Embryonic facial prominence (tissue), 1 donor: ENCODE data around the gene TCP1.
"Not testable (repeated sequence)": the region's sequence is repeated elsewhere in the genome, so short reads cannot be mapped to it uniquely, and the experiment has no call there.

Experiments
- DNase-seq: peaks from one replicate; pipeline ENCODE4 v3.0.0-alpha.2; 2016; ENCODE audit errors: extremely low spot score

The TCP1 gene

DNA sequence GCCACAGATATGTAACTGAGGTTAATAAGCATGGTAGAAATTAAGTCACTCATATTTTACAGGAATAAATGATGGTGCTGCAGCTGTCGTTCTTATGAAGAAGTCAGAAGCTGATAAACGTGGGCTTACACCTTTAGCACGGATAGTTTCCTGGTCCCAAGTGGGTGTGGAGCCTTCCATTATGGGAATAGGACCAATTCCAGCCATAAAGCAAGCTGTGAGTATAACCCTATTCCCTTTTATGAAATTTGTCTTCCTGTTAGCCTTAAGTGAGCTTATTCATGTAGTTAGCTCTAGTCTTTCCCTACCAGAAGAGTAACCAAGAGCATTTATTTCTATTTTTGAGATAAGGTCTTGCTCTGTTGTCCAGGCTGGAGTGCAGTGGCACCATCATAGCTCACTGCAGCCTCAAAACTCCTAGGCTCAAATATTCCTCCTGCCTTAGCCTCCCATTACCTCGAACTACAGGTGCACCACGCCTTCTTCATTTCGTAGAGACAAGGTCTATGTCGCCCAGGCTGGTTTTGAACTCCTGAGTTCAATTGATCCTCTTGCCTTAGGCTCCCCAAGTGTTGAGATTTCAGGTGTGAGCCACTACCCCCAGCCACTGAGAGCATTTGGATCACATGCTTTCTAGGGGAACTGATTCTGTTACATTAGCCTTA is 12.0 kb downstream of the TCP1 start:
- DNase-seq, result no peak

DNA sequence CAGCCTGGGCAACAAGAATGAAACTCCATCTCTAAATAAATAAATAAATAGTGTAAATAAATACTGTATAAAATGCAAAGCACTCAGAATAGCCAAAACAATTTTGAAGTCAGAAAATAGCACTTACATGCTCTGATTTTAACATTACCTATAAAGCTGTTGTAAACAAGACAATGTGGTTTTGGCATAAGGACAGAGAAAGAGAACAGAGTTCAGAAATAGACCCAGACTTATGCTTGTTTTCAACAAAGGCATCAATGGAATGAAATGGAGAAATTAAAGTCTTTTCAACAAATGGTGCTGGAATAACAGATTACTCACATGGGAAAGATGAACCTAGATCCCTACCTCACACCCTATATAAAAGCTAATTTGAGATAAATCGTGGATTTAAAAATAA is 17.2 kb downstream of the TCP1 start:
- DNase-seq, result no peak

DNA sequence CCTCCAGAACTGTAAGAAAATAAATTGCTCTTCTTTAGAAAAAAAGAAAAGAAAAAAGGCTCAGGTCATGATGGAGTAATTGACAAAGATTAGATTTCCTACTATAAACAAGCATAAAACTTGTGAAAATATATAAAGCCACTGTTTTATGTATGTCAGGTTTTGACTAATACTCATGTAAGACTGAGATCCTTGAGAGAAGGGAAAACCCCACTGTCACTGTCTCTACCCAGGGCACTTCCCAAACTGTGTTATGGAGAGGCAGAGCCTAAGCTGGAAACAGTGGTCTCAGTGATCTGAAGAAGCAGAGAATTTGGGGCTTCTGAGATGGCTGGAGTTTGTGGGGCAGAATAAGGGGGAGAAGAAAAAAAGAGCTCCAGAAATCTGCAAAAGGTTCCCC is 19.9 kb downstream of the TCP1 start:
- no peak for DNase-seq

DNA sequence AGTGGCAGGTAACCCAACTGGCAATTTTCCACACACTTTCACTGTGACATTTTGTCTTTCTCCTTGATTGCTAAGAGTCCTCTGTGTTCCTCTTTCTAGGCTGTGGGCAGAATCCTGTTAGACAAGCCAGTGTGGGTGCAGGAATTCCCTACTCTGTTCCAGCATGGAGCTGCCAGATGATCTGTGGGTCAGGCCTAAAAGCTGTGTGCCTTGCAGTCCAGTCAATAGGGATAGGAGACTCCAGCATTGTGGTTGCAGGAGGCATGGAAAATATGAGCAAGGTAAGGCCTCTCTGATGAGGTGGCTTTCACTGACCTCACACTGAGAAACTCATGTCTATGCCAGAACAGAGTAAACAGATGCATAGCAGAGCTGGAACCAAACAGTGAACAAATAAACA is 22.5 kb downstream of the TCP1 start:
- DNase-seq, result no peak

DNA sequence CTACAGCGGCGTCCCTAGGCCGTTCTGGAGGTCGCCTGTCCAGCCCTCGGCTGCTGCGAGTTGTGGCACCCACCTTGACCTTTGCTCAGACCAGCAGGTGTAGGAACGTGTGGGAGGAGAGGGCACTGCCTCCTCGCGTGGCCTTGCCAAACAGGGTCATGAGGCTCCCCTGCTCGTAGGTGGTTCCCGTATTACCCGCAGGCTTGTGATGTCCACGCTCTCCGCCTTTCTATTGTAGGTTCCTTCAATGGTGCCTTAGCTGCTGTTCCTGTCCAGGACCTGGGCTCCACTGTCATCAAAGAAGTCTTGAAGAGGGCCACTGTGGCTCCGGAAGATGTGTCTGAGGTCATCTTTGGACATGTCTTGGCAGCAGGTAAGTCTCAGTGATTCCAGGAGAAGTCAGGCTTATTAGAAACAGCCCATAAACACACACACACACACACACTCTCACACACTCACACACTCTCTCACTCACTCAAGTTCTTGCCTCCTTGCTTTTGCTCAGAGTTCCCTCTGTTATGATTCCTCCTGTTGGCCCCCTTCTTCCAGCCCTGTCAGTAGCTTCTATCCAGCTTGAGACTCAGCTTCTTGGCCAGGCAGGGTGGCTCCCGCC is 26.6 kb downstream of the TCP1 start:
- no peak for DNase-seq

DNA sequence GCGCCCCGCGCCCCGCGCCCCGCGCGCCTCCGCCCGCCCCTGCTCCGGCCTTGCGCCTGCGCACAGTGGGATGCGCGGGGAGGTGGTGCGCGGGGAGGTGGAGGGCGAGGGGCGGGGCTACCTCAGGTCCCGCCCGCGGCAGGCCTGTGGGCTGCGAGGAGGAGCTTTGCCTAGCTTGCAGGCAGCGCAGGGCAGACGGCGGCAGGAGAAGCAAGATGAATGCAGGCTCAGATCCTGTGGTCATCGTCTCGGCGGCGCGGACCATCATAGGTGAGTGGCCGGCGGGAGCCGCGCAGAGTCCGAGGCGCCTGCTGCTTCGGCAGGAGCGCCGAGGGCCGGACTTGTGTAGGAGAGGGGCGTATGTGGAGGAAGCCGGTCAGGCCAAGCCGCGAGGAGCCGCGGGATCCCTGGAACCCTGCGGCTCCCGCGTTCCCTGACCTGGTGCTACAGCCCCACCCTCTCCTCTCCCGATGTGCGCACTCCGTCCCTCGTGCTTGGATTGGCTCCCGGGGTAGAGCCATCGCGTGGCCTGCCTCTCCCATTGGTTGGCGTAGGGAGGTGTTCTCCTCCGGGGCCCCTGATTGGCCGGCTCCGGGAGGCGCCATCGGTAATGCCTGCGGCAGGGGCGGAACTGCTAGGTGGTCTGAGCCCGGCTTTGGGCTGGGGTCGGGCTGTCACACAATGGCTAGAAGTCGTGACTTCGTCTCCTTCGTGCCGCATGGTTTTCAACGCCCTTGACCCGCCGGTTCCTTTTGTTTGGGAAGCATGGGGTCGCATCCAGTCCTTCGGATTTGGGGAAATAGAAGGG is 27.3 kb downstream of the TCP1 start, which contains the start of gene ACAT2:
ACAT2 (plus strand) TSS at position 173 of the 808 bp plus-strand sequence; CDS start at position 216, 43 bp downstream.
- DNase-seq, result peak; percentile 92

DNA sequence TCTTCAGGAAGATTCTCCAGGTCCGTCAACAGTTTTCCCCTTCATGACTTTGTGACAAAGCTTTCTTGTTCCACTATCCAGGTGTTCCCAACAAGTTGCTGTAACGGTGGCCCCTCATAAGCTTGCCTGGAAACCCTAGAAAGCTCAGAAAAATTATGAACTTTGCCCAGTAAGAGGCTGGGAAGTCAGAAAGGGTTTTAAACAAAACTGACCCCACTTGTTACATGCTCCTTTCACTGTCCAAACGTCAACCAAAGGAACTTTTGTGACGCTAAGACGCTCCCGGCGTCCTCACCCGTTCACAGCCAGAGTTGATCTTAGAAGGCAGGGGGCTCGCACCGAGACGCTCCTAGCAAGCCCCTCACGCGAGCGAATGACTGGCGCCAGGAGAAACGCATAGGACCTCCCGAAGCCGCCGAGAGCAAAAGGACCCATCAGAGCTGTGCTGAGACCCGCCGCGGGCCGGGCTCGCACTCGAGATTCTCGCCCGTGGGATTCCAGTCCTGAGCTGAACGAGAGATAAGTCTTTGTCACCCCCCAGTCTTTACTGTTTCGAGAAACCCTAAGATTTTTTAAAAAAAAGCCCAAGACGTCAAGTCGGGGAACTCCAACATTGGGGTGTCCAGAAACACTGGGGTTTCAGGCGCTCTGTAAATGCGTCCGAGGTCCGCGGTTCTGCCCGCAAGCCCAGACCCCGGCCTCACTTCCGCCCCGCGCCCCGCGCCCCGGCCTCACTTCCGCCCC is 28.1 kb downstream of the TCP1 start:
- DNase-seq, result no peak

DNA sequence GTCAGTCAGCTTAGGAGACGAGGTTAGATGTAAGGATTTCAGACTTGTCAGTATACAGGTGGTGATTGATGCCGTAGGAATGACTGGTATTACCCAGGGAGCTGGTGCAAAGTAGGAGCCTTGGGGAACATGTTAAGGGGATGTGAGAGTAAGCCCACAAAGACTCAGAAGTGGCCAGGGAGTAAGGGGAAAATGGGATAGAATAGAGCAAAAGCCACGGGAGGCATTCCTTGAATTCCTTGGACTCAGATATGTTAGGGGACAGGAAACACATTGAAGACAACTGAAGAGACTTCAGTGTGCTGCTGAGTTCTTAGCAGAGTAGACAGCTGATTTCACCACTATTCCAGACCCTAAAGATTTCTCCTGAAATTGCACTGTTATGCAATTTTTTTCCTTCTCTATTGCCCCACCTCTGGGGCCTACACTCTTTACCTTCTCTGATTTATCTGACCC is 28.8 kb downstream of the TCP1 start:
- no peak for DNase-seq

DNA sequence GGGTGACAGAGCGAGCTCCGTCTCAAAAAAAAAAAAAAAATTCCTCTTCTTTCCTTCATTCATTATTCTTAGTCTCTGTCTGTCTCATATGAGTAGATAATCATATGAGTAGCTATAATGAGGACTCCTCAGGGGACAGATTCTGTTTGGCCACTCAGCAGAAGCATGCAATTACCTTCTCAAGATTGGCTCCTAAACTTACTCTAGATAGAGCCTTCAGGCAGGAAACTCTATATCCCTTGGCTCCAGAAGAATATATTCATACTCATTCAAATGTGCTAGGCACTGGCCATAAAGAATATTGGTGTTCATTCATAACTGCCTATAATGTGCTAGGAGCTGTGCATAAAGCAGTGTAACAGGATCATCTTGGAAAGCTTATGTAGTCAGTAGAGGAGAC is 29.8 kb downstream of the TCP1 start:
- DNase-seq, result no peak

DNA sequence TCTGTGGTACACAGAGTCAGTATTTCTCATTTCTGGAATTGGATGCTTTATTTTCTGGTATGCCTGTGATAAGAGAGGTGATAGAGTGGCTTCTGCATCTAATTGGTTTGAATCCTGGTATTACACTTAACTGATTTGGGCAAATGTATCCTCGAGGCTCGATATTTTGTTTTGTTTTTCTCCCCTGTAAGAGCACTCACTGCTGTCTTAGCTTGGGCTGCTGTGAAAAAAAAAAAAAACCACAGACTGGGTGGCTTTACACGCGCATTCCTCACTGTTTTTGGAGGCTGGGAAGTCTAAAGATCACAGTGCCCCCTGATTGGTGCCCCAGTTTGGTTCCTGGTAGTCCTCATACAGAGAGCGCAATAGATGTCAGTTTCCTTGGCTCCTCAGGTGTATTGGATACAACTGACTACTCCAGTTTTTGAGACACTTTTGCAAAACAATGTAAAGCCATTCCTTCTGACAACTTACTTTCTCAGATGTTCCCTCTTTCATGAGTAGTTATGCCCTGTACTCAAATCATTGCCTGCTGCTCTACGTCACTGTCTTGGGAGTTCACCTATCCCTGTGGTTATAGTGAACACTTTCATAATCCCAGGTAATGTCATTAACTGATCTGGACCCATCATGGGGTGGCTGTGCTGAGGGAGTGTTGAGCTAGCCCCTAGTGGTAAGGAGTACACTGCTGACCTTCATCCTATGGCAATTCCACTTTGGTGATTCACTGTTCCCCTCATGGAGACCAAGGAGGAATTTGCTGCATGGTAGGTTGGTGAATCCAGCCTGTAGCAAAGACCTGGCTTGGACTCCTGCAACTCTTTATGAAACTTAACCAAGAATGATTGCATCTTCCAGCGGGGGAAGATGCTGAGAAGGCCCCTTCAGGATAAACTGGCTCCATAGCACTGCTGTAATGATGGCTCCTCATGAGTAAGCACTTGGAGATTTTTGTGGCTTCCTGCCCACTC is 31.1 kb downstream of the TCP1 start:
- DNase-seq, result no peak

DNA sequence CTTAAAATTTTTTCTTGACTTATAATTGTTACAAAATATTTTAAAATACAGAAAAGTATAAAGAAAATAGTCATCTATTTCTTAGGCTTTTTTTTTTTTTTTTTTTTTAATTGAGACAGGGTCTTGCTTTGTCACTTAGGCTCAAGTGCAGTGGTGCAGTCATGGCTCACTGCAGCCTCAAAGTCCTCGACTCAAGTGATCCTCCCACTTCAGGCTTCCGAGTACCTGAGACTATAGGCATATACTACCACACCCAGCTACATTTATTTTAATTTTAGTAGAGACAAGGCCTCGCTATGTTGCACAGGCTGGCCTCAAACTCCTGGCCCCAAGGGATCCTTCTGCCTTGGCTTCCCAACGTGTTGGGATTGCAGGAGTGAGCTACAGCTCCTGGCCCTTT is 32.9 kb downstream of the TCP1 start:
- no peak for DNase-seq

DNA sequence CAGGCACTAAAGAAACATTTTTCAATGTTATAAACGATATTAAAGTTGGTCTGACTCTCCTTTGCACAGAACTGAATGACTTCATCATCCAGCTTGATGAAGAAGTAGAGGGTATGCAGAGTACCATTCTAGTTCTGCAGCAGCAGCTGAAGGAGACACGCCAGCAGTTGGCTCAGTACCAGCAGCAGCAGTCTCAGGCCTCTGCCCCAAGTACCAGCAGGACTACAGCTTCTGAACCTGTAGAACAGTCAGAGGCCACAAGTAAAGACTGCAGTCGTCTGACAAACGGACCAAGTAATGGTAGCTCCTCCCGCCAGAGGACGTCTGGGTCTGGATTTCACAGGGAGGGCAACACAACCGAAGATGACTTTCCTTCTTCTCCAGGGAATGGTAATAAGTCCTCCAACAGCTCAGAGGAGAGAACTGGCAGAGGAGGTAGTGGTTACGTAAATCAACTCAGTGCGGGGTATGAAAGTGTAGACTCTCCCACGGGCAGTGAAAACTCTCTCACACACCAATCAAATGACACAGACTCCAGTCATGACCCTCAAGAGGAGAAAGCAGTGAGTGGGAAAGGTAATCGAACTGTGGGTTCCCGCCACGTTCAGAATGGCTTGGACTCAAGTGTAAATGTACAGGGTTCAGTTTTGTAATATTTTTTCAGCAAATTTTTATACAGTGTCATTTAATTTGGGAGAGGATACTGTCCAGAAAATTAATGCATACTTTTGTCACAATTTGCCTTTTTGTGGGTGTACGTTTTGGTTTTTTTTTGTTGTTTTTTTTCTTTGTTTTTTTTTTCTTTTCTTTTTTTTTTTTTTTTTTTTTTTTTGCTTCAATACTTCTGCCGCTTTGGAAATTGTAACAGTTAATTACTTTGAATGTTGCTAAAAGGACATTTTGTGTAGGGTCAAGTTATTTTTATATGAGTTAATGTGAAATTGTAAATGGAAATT is 34.2 kb downstream of the TCP1 start:
- no peak for DNase-seq

DNA sequence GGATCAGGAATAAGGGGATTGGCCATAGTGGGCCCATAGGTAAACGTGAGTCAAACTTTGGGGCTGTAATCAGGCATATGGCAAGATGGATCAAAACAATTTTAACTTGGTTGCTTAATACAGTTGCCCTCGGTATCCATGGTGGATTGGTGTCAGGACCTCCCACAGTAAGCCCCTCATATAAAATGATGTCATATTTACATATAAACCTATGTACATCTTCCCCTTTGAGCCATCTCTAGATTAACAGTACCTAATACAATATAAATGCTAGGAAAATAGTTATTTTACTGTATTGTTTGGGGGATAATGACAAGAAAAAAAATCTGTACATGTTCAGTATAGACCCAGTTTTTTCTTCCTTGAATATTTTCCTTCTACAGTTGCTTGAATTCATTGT is 35.0 kb downstream of the TCP1 start:
- DNase-seq, result no peak

DNA sequence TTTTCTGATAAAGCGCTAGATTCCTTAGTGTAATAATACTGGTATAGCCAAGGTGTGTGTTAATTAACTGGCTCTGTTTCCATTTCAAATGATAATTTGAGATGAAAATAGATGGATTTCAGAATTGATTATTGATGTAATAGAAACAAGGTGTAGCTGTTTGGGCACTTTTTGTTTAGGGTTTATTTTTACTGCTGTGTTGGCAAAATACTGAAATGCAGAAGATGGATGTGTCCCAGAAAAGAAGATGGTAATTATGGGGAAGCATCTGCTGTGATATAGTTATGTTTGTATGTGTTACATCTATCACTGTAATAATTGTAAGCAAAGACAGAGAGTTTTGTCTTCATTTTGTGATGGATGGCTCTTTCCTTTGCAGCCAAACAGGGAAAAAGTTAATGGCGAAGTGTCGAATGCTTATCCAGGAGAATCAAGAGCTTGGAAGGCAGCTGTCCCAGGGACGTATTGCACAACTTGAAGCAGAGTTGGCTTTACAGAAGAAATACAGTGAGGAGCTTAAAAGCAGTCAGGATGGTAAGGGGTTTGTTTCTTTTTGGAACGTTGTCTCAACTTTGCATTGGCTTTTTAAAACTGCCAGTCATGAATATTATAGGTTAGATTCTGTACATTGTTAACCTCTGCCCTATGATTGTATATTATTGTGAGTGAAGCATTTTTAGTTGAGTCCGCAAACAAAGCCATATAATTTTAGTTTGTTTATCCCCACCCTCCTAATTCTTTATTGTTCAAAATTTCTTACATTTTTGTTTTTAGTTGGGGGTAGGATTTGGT is 36.1 kb downstream of the TCP1 start:
- no peak for DNase-seq

DNA sequence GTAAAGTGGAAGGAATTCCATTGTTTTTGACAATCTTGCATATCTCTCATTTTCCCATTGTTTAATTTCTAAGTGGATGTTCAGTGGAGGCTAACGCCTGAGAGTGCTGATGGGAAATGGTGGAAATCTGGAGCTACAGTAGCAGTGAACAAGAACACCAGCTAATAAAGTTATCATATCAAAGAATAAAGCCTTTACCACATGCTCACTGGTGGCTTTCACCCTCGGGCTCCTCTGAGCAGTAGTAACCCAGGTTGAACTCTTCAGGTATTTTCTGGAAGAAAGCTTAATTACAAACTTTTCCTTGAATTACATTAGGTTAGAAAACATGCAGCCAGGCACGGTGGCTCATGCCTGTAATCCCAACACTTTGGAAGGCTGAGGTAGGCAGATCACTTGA is 38.0 kb downstream of the TCP1 start:
- no peak for DNase-seq

DNA sequence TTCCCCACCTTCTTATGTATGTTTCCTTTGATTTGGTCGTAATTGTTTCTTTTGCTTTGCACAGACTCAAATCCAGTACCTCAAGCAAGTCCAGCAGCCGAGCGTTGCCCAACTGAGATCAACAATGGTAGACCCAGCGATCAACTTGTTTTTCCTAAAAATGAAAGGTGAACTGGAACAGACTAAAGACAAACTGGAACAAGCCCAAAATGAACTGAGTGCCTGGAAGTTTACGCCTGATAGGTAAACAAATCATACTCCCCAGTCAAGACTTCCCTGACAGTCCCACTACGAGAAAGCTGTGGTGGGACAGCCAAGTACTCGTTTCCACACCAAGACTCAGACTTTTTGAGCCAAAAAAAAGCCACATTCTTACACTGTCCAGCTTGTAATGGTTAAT is 41.3 kb downstream of the TCP1 start:
- not testable (repeated sequence) for DNase-seq

DNA sequence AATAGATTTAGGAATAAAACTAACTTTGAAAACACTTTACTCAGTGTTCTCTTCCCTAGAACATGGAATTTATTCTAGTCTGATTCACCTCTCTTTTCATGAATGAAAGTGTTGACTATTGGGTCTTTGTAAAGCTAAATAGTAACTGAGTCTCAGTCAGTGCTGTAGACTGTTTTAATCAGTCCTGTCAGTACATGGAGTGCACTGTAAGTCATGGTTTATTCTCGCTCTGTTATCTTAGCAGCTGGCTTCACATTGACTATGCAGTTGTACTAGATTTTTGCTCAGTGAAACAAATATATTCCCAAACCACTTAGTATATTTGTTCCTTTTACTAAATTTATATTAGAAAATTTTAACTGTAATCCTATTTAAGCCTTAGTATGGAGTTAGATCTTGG is 42.6 kb downstream of the TCP1 start:
- no peak for DNase-seq

DNA sequence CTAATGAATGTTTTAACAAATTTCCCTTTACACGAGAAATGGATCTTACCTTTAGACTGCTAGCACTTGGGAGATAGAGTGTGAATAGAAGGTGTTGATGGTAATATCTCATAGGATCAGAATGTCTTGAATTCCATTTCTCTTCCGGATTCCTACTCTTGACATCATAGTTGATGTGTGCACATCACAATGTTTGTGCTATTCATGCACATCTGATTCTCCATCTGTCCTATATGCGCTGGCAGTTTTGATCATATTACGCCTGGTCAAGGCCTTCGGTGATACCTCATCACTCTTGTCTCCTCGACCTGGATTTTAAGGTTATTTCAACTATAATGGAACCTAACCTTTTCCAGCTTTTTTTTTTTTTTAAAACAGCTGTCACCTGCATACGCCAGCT is 44.3 kb downstream of the TCP1 start:
- no peak for DNase-seq

DNA sequence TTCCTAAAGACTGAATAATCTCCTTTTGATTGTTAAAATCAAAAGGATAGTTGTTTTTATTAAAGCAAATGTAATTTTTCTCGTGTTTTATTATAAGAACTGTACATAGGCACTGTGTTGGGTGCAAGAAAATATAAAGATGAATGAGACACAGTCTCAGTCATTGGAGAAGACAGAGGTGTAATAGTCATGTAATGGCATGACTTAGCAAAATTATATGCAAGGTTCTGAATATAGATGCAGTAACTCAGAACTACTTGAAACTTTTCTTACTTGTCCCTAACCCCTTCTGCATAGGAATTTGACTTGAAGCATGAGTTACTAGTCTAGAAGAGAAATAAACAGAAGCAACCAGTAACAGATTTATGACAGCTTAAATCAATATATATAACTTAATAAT is 47.2 kb downstream of the TCP1 start:
- no peak for DNase-seq
